ENCODE measurements around the gene IRS1. TPM values are rescaled to one million over a fixed set of nuclear protein-coding genes. Genes with fewer than 3 reads are reported as not detected.

IRS1 gene
- total RNA-seq, 1 experiment from 2014 or later: 15.0 TPM

GRCh38 chr2:226796840-226797288 lies 2.8 kb downstream of the IRS1 start:
- H2BK12ac ChIP-seq (ENCODE audit: insufficient read length, low read depth, low read length): no peak overlapping the region
- no peak overlapping the region for H3K27ac ChIP-seq (ENCODE audit: insufficient read length, low read depth, low read length)
- H3K27ac Mint-ChIP-seq: no peak overlapping the region
- no peak overlapping the region for H2AK5ac ChIP-seq (ENCODE audit: insufficient read length, low read length)
- no peak overlapping the region for H4K8ac ChIP-seq (replicated peaks; ENCODE audit: insufficient read length, low read depth, low read length)
- H3K79me1 ChIP-seq (ENCODE audit: insufficient read depth, low read depth, low read length, poor library complexity, severe bottlenecking): peaks cover 5% of the 10 kb centered on the region
- H3K27me3 ChIP-seq (ENCODE audit: insufficient read depth, low read length): no peaks in the 10 kb centered on the region
- no peak overlapping the region for H4K91ac ChIP-seq (ENCODE audit: insufficient read length, low read depth, low read length)
- 0 out of 5 replicates have a peak overlapping the region, but pooled peaks of 1 of the 2 experiments have one; percentile 12 for H3K4me3 Mint-ChIP-seq
- H3K4me1 Mint-ChIP-seq: peaks cover 43 to 58% of the 10 kb centered on the region in 2 experiments
- peaks cover 23 to 36% (median 34%) of the 10 kb centered on the region in 3 experiments for H3K36me3 Mint-ChIP-seq (ENCODE audit: insufficient read depth in 1 of 3, low read depth in 3 of 3)
- no peak overlapping the region for H3K56ac ChIP-seq (ENCODE audit: insufficient read length, low read depth, low read length)
- peak; percentile 33 for DNase-seq
- no peak overlapping the region for H3K4ac ChIP-seq (ENCODE audit: low read depth, low read length)
- H3K9me3 Mint-ChIP-seq: peaks cover 0 to 4% of the 10 kb centered on the region in 2 experiments; a peak in 3 of 5 replicates
- H3T11ph ChIP-seq (ENCODE audit: low read length): no peak overlapping the region
- peaks cover 30% of the 10 kb centered on the region for H3K23me2 ChIP-seq (ENCODE audit: insufficient read length, low read depth, low read length, poor library complexity, severe bottlenecking)
- H2BK5ac ChIP-seq (ENCODE audit: insufficient read length, low read length): no peak overlapping the region
- H3K9me3 ChIP-seq (ENCODE audit: control insufficient read depth, low read depth, low read length): no peaks in the 10 kb centered on the region
- no peak overlapping the region for H3K14ac ChIP-seq (ENCODE audit: insufficient read depth, low read length)
- no peak overlapping the region for H2BK15ac ChIP-seq (ENCODE audit: low read depth, low read length)
- H2AFZ ChIP-seq (ENCODE audit: low read length): no peak overlapping the region
- H3K23ac ChIP-seq (ENCODE audit: insufficient read length, low read depth, low read length): no peak overlapping the region
- H3K9ac ChIP-seq (ENCODE audit: extremely low read depth, insufficient read length, low read length): no peak overlapping the region
- no peaks in the 10 kb centered on the region for H4K20me1 ChIP-seq (ENCODE audit: control insufficient read depth, insufficient read depth, insufficient read length)
- peak; percentile 50; the same call in 2 of the 3 replicates for TF ChIP-seq CTCF (conservative IDR thresholded peaks at IDR 0.05)
- no peak overlapping the region for H2BK120ac ChIP-seq (ENCODE audit: low read depth, low read length, poor library complexity, severe bottlenecking)
- H3K27me3 Mint-ChIP-seq (ENCODE audit: low read depth): peaks cover 1% of the 10 kb centered on the region; the same call in 1 of the 2 replicates
- no peak overlapping the region for H4K5ac ChIP-seq (ENCODE audit: insufficient read length, low read depth, low read length)
- peaks cover 2% of the 10 kb centered on the region; the same call in 1 of the 2 replicates for H3K4me1 ChIP-seq (ENCODE audit: insufficient read depth, low read length)
- no CpG with 5 or more reads among the region's 17 CpGs for WGBS (ENCODE audit: extremely low coverage, insufficient read length, low lambda C conversion rate)
- peaks cover 8% of the 10 kb centered on the region; the same call in 1 of the 2 replicates for H3K79me2 ChIP-seq (ENCODE audit: insufficient read depth, low read length)
- no peak overlapping the region for H2BK20ac ChIP-seq (ENCODE audit: low read depth, low read length, poor library complexity, severe bottlenecking)
- no peak overlapping the region for H3K18ac ChIP-seq (ENCODE audit: insufficient read length, low read depth, low read length)
- no peak overlapping the region for H3K4me2 ChIP-seq (ENCODE audit: insufficient read depth, insufficient read length, low read length)

Measured in H9 (cell line).